ENCODE results near the gene METRNL.
A peak's percentile ranks its signal among the peaks of the same experiment; 100 is the strongest.

Gene METRNL

DNA sequence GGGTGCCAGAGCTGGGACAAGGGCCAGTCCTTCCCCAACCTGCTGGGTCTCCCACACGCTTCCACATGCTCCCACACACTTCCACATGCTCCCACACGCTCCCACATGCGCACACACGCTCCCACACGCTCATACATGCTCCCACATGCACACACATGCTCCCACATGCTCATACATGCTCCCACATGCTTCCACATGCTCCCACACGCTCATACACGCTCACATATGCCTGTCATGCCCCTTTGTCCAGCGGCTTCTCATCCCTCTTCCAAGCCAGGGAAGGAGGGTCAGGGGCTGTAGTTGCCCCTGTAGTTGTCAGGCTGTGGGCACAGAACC lies 9.9 kb upstream of the METRNL start:
- Mint-ChIP-seq H3K36me3 (no peaks in the 10 kb centered on the region), H3K9me3 (ENCODE audit: low read depth) (no peaks in the 10 kb centered on the region), H3K4me1 (ENCODE audit: low read depth) (peaks cover 27% of the 10 kb centered on the region), H3K27me3 (no peaks in the 10 kb centered on the region), H3K4me3 (peak overlapping the region; percentile 46), H3K27ac (no peak overlapping the region)

DNA sequence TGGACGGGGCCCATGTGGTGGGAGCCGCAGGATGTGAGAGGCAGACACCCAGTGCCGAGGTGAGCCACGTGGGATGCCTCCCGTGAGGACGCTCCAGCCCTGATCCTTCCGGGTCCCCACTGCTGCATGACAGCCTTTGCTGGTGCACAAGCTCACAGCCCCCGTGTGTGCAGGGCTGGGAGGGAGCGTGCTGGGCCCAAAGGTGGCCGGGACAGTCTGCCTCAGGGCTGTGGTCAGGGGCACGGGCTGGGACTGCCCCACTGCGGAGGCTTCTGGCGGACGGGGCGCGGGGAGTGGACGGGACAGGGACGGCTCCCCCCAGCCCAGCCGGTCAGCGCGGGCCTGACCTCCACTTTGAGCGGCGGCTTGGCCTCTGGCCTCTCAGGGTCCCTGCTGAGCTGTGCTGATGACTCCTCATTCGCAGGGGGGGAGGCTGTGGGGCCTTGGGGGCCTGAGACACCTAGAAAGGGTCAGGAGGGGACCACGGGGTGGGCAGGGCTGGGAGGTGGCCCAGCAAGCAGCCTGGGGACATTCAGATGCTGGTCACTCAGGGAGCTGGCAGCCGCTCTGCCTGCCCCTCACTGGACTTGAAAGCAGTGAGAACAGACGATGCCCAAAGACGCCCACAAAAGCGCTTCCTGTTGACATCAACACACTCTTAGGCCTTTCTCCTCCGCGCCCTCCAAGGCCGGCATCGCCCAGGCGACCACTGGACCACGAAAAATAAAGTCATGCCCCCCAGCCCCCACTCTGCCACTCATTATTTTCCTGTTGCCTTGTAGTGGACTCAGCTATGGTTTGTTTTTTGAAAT lies 9.3 kb upstream of the METRNL start:
- Mint-ChIP-seq H3K27ac (no peak overlapping the region), H3K4me3 (no peak overlapping the region), H3K4me1 (ENCODE audit: low read depth) (peaks cover 27% of the 10 kb centered on the region)

GRCh38 chr17:83070800-83071341 lies 8.5 kb upstream of the METRNL start:
- no peaks in the 10 kb centered on the region for H3K36me3 Mint-ChIP-seq
- H3K4me1 Mint-ChIP-seq (ENCODE audit: low read depth) = peaks cover 27% of the 10 kb centered on the region
- no peak overlapping the region for H3K27ac Mint-ChIP-seq
- H3K4me3 Mint-ChIP-seq = peak overlapping the region; percentile 44
- H3K9me3 Mint-ChIP-seq (ENCODE audit: low read depth) = no peaks in the 10 kb centered on the region
- no peaks in the 10 kb centered on the region for H3K27me3 Mint-ChIP-seq

More for the DNA sequence above, 9.3 kb upstream of the METRNL start:
- no peaks in the 10 kb centered on the region for H3K27me3 Mint-ChIP-seq
- H3K36me3 Mint-ChIP-seq = no peaks in the 10 kb centered on the region
- H3K9me3 Mint-ChIP-seq (ENCODE audit: low read depth) = no peaks in the 10 kb centered on the region

- peak overlapping the region; percentile 44 for H3K4me3 Mint-ChIP-seq
- H3K4me1 Mint-ChIP-seq (ENCODE audit: low read depth) = peaks cover 27% of the 10 kb centered on the region
- no peaks in the 10 kb centered on the region for H3K9me3 Mint-ChIP-seq (ENCODE audit: low read depth)
- no peak overlapping the region for H3K27ac Mint-ChIP-seq
- no peaks in the 10 kb centered on the region for H3K36me3 Mint-ChIP-seq
- H3K27me3 Mint-ChIP-seq = no peaks in the 10 kb centered on the region
Observed at GRCh38 chr17:83071365-83071764, 8.0 kb upstream of the METRNL start.

DNA sequence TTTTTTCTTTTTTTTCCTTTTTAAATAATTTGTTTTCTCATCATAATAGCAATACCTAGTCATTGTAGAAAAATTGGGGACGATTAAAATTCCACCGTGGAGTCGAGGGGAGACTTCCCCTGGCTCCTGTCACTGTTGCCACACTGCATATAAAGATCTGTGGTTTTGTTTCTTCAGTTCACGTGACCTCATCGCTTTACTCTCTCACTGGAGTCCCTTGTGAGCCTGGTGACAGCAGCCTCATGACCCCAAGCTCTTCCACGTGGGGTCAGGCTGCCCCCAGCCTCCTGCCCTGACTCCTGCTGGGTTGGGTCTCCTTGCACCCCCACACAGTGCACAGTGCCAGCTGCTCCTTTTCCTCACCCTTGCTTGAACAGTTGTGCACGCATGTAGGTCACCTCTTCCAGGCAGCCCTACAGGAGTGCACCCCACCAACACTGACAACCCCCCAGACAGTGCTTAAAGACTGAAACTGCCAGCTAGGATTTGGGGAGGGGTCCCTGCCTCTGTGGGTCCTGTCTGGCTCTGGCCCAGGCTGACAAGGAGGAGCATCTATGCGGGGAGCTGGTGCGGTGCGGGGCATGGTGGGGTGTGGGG lies 7.3 kb upstream of the METRNL start:
- Mint-ChIP-seq H3K4me3 (peak overlapping the region; percentile 67), H3K27me3 (no peaks in the 10 kb centered on the region), H3K9me3 (ENCODE audit: low read depth) (no peaks in the 10 kb centered on the region), H3K4me1 (ENCODE audit: low read depth) (peaks cover 27% of the 10 kb centered on the region), H3K27ac (no peak overlapping the region), H3K36me3 (no peaks in the 10 kb centered on the region)

- Mint-ChIP-seq H3K9me3 (ENCODE audit: low read depth) (no peaks in the 10 kb centered on the region), H3K4me1 (ENCODE audit: low read depth) (peaks cover 26% of the 10 kb centered on the region), H3K27me3 (no peaks in the 10 kb centered on the region), H3K4me3 (no peak overlapping the region), H3K27ac (no peak overlapping the region), H3K36me3 (no peaks in the 10 kb centered on the region)
Observed at GRCh38 chr17:83072600-83073358, 6.6 kb upstream of the METRNL start.

DNA sequence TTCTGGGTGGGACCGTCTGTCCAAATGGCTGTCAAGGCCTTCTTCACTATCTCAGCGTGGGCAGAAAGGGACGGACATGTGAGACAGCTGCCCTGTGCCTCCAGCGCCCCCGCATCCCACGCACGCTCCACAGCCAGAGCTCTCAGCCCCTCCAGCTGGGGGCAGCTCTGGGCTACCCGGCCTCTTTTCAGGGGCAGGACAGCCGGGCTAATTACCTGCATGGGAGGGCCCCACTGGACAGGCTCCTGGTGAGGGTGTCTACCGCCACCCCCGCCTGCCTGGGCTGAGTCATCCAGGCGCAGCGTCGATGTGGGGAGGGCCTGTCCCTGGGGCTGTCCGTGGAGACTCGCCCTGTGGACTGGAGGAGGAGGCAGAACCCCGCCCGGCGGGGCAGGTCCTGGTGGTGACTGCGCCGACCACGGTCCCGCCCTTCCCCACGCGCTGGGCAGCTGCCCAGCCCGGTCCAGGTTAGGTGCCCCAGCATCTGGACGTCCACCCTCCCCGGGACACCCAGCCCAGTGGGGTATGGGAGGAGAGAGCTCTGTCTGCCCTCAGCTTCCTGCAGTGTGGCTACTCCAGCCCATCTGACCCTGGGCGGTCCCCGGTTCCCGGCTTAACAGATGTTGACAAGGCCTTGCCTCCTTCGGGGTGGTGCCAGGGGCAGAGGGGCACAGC lies 5.9 kb upstream of the METRNL start:
- H3K4me1 Mint-ChIP-seq (ENCODE audit: low read depth) = peaks cover 25% of the 10 kb centered on the region
- no peak overlapping the region for H3K27ac Mint-ChIP-seq
- H3K36me3 Mint-ChIP-seq = no peaks in the 10 kb centered on the region
- no peak overlapping the region for H3K4me3 Mint-ChIP-seq
- H3K27me3 Mint-ChIP-seq = no peaks in the 10 kb centered on the region
- no peaks in the 10 kb centered on the region for H3K9me3 Mint-ChIP-seq (ENCODE audit: low read depth)

- Mint-ChIP-seq H3K4me1 (ENCODE audit: low read depth) (peaks cover 19% of the 10 kb centered on the region), H3K27me3 (no peaks in the 10 kb centered on the region), H3K27ac (no peak overlapping the region), H3K36me3 (no peaks in the 10 kb centered on the region), H3K9me3 (ENCODE audit: low read depth) (no peaks in the 10 kb centered on the region), H3K4me3 (no peak overlapping the region)
Observed at GRCh38 chr17:83074486-83075223, 4.8 kb upstream of the METRNL start.

DNA sequence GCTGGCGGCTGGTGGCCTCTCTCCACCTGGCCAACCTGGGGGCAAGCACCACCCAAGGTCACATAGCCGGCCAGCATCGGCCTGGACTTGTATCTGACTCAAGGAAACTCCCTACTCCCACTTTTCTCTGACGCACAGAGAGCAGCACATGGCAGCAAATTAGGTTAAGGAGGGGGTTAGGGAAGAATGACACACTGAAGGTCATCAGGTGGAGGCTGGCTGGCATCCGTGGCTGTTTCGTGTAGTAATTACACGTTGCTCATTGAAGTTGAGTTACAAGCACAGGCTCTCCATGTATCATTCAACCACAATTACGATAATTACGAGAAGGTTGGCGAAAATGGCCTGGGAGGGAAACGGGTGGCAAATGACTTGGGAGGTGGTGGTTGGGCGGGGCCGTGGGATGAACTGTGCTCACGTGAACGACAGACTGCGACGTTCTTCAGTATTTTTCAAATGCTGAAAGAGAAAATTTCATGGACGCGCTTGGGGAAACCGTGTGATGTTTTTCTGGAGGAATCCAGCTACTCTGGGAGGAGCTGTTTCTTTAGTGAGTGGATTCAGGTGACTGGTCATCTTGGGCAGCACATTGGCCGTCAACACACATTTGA lies 4.0 kb upstream of the METRNL start:
- H3K9me3 Mint-ChIP-seq (ENCODE audit: low read depth) = no peaks in the 10 kb centered on the region
- no peak overlapping the region for H3K4me3 Mint-ChIP-seq
- H3K27me3 Mint-ChIP-seq = no peaks in the 10 kb centered on the region
- peaks cover 18% of the 10 kb centered on the region for H3K4me1 Mint-ChIP-seq (ENCODE audit: low read depth)
- H3K36me3 Mint-ChIP-seq = no peaks in the 10 kb centered on the region
- no peak overlapping the region for H3K27ac Mint-ChIP-seq

DNA sequence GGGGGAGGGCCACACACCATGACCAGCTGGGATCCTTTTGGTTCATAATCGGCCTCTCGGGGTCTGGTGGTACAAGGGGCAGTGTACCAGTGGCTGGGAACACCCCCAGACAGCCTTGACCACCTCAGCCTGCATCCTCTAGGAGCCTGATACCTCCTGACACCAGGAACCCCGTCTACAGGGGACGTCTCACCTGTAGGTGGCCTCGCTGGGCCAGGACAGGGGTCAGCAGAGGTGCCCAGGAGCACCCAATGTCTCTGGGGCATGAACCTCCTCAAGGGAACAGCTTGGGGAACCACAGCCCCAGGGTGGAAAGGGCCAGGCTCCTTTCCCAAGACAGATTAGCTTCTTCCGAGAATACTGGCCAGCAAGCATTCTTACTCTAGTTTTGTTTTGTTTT lies 2.5 kb upstream of the METRNL start:
- no peaks in the 10 kb centered on the region for H3K9me3 Mint-ChIP-seq (ENCODE audit: low read depth)
- H3K4me1 Mint-ChIP-seq (ENCODE audit: low read depth) = peaks cover 7% of the 10 kb centered on the region
- no peaks in the 10 kb centered on the region for H3K27me3 Mint-ChIP-seq
- no peak overlapping the region for H3K27ac Mint-ChIP-seq
- H3K36me3 Mint-ChIP-seq = no peaks in the 10 kb centered on the region
- peak overlapping the region; percentile 45 for H3K4me3 Mint-ChIP-seq

GRCh38 chr17:83077411-83077810 lies 2.0 kb upstream of the METRNL start:
- no peaks in the 10 kb centered on the region for H3K9me3 Mint-ChIP-seq (ENCODE audit: low read depth)
- H3K27ac Mint-ChIP-seq = no peak overlapping the region
- H3K36me3 Mint-ChIP-seq = no peaks in the 10 kb centered on the region
- H3K4me3 Mint-ChIP-seq = peak overlapping the region; percentile 59
- H3K27me3 Mint-ChIP-seq = no peaks in the 10 kb centered on the region
- peaks cover 4% of the 10 kb centered on the region for H3K4me1 Mint-ChIP-seq (ENCODE audit: low read depth)

DNA sequence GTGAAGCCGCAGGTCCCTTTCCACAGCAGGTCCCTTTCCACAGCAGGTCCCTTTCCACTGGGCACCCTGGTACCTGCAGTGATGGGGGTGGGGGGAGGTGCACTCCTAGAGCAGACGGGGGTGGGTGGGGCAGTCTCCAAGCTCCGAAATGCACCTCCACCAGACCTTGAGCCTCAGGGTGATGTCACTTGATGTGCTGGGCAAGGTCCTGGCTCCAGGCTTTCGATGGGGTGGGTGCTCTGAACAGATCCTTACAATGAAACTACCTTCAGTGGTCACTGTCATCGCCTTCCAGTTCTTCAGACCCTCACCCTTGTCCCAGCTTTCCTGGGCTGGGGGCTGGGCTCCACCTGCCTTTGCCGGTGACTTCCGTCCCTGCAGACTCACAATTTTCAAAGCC lies 1.5 kb upstream of the METRNL start:
- H3K4me3 Mint-ChIP-seq = peak overlapping the region; percentile 59
- no peaks in the 10 kb centered on the region for H3K9me3 Mint-ChIP-seq (ENCODE audit: low read depth)
- H3K27me3 Mint-ChIP-seq = no peaks in the 10 kb centered on the region
- no peak overlapping the region for H3K27ac Mint-ChIP-seq
- H3K36me3 Mint-ChIP-seq = no peaks in the 10 kb centered on the region
- H3K4me1 Mint-ChIP-seq (ENCODE audit: low read depth) = peaks cover 10% of the 10 kb centered on the region

DNA sequence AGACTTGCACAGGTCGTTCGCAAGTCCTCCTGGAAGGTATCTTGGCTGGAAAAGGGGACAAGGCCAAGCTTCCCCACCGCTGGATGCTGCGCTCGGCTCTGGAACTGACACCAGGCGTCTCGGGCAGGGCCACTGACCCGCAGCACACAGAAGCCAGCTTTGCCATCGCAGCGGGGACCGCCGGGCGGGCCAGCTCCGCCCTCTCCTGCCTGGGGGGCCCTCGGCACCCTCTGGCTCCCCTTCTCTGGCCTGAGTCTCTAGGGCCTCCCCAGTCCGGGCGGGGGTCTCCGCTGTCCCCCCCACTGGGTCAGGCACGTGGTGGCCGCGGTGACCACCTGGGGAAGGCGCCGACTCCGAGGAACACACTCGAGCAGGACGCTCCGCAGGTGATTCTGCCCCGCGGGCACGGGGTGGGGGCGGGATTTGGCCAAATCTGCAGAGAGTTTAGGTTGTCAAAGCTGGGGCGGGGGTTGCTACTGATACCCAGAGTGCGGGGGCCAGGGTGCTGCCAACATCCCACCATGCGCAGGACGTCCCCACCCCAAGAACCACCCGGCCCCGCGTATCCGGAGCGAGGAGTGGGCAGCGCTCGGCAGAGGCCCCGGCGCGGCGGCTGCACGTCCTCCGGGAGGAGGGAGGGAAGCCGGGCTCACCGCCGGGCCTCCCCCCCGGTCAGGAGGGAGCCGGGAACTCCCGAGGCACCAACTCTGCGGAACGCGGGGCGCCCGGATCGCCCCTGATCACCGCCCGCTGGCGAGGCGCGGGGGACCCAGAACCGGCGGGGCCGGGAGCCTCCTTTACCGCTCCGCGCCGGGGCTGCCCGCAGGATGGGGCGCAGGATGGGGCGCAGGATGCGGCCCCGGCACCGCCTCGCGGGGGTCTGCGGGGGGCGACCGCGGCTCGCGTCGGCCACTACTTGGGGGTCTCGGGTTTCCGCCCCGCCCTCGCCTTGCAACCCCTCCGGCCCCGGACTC lies 744 bp upstream of the METRNL start:
- Mint-ChIP-seq H3K9me3 (ENCODE audit: low read depth) (no peaks in the 10 kb centered on the region), H3K36me3 (no peaks in the 10 kb centered on the region), H3K27me3 (no peaks in the 10 kb centered on the region), H3K4me1 (ENCODE audit: low read depth) (peaks cover 17% of the 10 kb centered on the region), H3K4me3 (peak overlapping the region; percentile 59), H3K27ac (no peak overlapping the region)

Data from activated naive CD8-positive, alpha-beta T cell (primary cell).